ENCODE measurements around the gene TM4SF18.

- no peak for TF ChIP-seq CTCF (conservative IDR thresholded peaks at IDR 0.05)
- no peak for TF ChIP-seq EZH2 (IDR thresholded peaks at IDR 0.05; ENCODE audit: low read depth)
Observed at GRCh38 chr3:149271669-149272068, 61.8 kb downstream of the TM4SF18 start.

Measured in PC-9 (cell line).